RWPE2 (cell line): Measurements from ENCODE around the gene GNPAT.

Source experiments
- ATAC-seq: fragments of 200-7000 bp; cut with Tn5 transposase; 3 replicates; pipeline ENCODE4 v1.9.1; 2021; ENCODE audit warnings: low read depth
- DNase-seq: peaks from one replicate; pipeline ENCODE4 v3.0.0-alpha.2; 2020; ENCODE audit warnings: low spot score
- H3K27ac ChIP-seq: fragments of 450-650 bp; 2 replicates; pipeline ENCODE4 v1.5.1; 2017; ENCODE audit warnings: mild to moderate bottlenecking; ENCODE audit not compliant: poor library complexity, severe bottlenecking
- H3K27me3 ChIP-seq: fragments of 250-450 bp; sonication (Bioruptor Pico); 2 replicates; pipeline ENCODE4 v1.5.1; 2021; ENCODE audit warnings: mild to moderate bottlenecking, moderate library complexity; ENCODE audit not compliant: insufficient read depth, poor library complexity, severe bottlenecking
- H3K36me3 ChIP-seq: fragments of 250-450 bp; sonication (Bioruptor Pico); 2 replicates; pipeline ENCODE4 v1.5.1; 2020; ENCODE audit warnings: low read depth, mild to moderate bottlenecking, moderate library complexity
- H3K4me1 ChIP-seq: fragments of 250-450 bp; sonication (Bioruptor Pico); 2 replicates; pipeline ENCODE4 v1.5.1; 2021; ENCODE audit warnings: mild to moderate bottlenecking, moderate library complexity; ENCODE audit not compliant: insufficient read depth, poor library complexity, severe bottlenecking
- H3K4me3 ChIP-seq: fragments of 250-450 bp; sonication (Bioruptor Pico); 2 replicates; pipeline ENCODE4 v1.5.1; 2021; ENCODE audit warnings: mild to moderate bottlenecking, moderate library complexity; ENCODE audit not compliant: severe bottlenecking
- H3K9me3 ChIP-seq: fragments of 250-450 bp; sonication (Bioruptor Pico); 2 replicates; pipeline ENCODE4 v1.5.1; 2021; ENCODE audit warnings: mild to moderate bottlenecking, moderate library complexity; ENCODE audit not compliant: severe bottlenecking
- TF ChIP-seq, protein P1 (sequence below): fragments of 450-650 bp; IDR thresholded peaks from one replicate; pipeline ENCODE4 v1.5.1; 2017; ENCODE audit warnings: mild to moderate bottlenecking, moderate library complexity; ENCODE audit not compliant: poor library complexity, severe bottlenecking

The GNPAT gene

DNA sequence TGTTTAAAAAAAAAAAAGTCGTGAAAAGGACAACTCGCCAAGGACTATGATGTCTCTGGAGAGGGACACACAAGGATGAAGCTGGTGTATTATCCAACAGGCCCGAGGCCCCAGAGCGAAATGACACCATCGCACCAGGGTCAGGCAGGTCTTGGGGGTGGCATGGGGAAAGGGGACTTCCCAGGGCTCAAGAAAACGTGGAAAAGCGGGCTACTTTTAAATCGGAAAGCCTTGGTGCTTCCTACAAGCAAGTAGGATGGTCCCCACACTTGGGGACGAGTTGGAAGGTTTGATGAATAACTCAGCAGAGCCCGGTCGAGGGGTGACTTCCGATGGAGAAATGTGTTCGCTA is 505 bp upstream of the GNPAT start:
- peak overlapping the region; percentile 85 for H3K4me3 ChIP-seq
- H3K27me3 ChIP-seq, result no peaks in the 10 kb centered on the region
- peaks cover 5% of the 10 kb centered on the region for H3K4me1 ChIP-seq
- H3K36me3 ChIP-seq, result peaks cover 11% of the 10 kb centered on the region; the same call in 1 of the 2 replicates
- peak overlapping the region; percentile 44 for H3K27ac ChIP-seq
- DNase-seq (no peak), ATAC-seq (no peak; the same call in 2 of the 3 replicates)
- TF ChIP-seq, protein P1, sequence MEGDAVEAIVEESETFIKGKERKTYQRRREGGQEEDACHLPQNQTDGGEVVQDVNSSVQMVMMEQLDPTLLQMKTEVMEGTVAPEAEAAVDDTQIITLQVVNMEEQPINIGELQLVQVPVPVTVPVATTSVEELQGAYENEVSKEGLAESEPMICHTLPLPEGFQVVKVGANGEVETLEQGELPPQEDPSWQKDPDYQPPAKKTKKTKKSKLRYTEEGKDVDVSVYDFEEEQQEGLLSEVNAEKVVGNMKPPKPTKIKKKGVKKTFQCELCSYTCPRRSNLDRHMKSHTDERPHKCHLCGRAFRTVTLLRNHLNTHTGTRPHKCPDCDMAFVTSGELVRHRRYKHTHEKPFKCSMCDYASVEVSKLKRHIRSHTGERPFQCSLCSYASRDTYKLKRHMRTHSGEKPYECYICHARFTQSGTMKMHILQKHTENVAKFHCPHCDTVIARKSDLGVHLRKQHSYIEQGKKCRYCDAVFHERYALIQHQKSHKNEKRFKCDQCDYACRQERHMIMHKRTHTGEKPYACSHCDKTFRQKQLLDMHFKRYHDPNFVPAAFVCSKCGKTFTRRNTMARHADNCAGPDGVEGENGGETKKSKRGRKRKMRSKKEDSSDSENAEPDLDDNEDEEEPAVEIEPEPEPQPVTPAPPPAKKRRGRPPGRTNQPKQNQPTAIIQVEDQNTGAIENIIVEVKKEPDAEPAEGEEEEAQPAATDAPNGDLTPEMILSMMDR, result no peak
- no peaks in the 10 kb centered on the region for H3K9me3 ChIP-seq

DNA sequence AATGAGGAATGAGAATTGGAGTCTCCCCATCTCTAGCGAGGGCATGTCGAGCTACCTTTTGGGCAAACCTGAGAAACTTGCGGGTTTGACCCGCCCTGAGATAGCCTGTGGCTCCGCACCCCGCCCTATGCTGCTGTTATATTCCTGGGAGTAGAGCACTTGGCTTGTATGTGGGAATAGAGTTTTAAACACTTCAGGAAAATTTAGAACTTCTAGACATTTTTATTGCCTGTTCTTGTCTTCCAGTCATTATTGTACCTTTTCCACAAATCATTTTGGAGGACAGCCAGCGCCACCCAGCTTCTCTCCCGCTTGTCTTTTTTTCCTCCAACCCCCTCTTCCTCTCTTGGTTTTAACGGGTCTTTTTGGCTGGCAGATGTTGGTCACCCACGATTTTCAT is 738 bp downstream of the GNPAT start:
- Histone ChIP-seq H3K9me3 (no peaks in the 10 kb centered on the region), H3K27me3 (no peaks in the 10 kb centered on the region), H3K4me1 (peaks cover 5% of the 10 kb centered on the region), H3K36me3 (0 out of 2 replicates have a peak, but pooled peaks cover 11% of the 10 kb centered on the region), H3K27ac (peak overlapping the region; percentile 44), H3K4me3 (peak overlapping the region; percentile 85)
- DNase-seq (no peak), ATAC-seq (peak; percentile 50)
- TF ChIP-seq, protein P1, result no peak

DNA sequence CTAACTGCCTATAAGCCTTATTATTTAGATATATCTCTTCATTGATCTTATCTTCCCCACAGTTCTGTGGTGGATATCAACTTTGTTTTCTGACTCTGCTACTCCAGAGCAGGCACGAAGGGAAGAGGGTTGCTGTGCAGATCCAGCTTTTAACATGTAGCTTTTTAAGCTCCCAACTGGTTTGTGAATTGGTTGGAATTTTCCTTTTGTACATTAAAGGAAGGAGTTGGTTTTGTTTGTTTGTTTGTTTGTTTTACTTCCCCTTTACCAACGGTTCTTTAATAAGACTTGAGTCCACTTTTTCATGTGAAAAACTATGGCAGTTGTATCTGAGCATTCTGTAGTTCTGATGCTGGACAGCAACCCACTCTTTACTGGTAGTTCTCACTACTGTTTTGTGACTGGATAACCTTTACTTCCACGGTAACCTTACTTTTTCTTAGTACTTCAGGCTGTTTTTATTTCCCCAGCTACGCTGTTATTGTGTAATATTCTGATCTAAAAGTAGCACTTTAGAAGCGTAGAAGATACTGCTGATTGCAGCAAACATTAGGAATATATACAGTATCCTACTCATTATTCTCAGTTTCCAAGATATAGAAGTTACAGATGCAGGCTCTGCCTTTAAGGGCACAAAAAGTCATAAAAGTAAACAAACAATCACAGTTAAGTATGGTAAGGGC is 1.6 kb downstream of the GNPAT start:
- ATAC-seq, result no peak
- Histone ChIP-seq H3K27me3 (no peaks in the 10 kb centered on the region), H3K4me1 (peaks cover 5% of the 10 kb centered on the region), H3K9me3 (no peaks in the 10 kb centered on the region), H3K27ac (no peak overlapping the region), H3K36me3 (peaks cover 11% of the 10 kb centered on the region; the same call in 1 of the 2 replicates), H3K4me3 (peak overlapping the region; percentile 85)
- TF ChIP-seq, protein P1, result no peak
- DNase-seq, result no peak

DNA sequence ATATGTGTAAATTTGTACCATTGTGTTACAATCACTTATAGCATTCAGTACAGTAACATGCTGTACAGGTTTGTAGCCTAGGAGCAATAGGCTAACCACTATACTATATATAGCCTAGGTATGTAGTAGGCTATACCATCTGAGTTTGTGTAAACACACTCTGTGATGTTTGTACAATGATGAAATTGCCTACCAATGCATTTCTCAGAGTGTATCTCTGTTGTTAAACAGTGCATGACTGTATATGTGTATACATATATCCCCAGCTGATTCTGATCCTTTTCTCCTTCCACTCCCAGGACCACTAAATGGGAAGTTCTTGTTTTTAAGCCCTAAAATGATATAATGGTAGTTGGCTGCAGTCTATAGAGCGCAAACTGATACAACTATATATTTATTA is 7.8 kb downstream of the GNPAT start:
- no peaks in the 10 kb centered on the region for H3K4me1 ChIP-seq
- no peak overlapping the region for H3K27ac ChIP-seq
- TF ChIP-seq, protein P1, result no peak
- H3K36me3 ChIP-seq, result peaks cover 10% of the 10 kb centered on the region
- H3K27me3 ChIP-seq, result no peaks in the 10 kb centered on the region
- DNase-seq (no peak), ATAC-seq (no peak)
- no peak overlapping the region for H3K4me3 ChIP-seq
- no peaks in the 10 kb centered on the region for H3K9me3 ChIP-seq

DNA sequence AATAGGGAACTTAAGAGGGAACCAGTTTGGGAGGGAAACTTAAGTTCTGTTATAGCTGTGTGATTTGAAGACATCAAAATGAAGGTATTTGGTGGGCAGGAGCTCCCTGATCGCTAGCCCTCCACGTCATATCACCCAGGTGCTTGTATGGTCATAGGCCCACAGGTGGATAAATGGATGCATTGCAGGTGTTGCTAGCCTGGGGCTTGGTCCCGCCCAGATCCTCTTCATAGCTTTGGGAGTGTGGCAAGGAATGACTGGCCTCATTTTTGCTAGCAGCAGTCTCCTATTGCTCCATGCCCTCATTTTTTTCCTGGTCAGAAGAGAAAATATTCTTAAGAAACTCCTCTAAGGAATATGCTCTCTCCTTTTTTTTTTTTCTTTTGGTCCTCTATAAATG is 11.3 kb downstream of the GNPAT start:
- H3K36me3 ChIP-seq, result peaks cover 12% of the 10 kb centered on the region
- no peaks in the 10 kb centered on the region for H3K4me1 ChIP-seq
- DNase-seq, result no peak
- H3K27me3 ChIP-seq, result no peaks in the 10 kb centered on the region
- ATAC-seq, result no peak
- no peak overlapping the region for H3K27ac ChIP-seq
- no peak overlapping the region for H3K4me3 ChIP-seq
- H3K9me3 ChIP-seq, result no peaks in the 10 kb centered on the region
- TF ChIP-seq, protein P1, result no peak
